HepG2 (cell line): ENCODE data around the gene C1QTNF12. TPM values are rescaled to one million over a fixed set of nuclear protein-coding genes. Genes with fewer than 3 reads are reported as not detected.

Experiments
- BCL3 ChIP-seq: sonication (generic); formaldehyde crosslinking; IDR thresholded peaks from 2 replicates; pipeline ENCODE4 v1.5.1; 2020; ENCODE audit warnings: mild to moderate bottlenecking, missing genetic modification reagents, moderate library complexity
- BCL6 ChIP-seq: IDR thresholded peaks from 2 replicates; pipeline ENCODE4 v1.6.1; 2016; ENCODE audit warnings: missing genetic modification reagents, missing compliant biosample characterization
- ELF1 ChIP-seq: sonication (generic); formaldehyde crosslinking; IDR thresholded peaks from 2 replicates; pipeline ENCODE4 v1.4.0; 2020; ENCODE audit warnings: missing genetic modification reagents
- GFI1 ChIP-seq: sonication (generic); formaldehyde crosslinking; IDR thresholded peaks from 2 replicates; pipeline ENCODE4 v1.5.0; 2020; ENCODE audit warnings: missing genetic modification reagents, mild to moderate bottlenecking, borderline replicate concordance
- GPN1 ChIP-seq: sonication (generic); formaldehyde crosslinking; IDR thresholded peaks from 2 replicates; pipeline ENCODE4 v1.5.1; 2020; ENCODE audit warnings: missing genetic modification reagents, borderline replicate concordance
- GTF2F1 ChIP-seq: fragments of 150-350 bp; IDR thresholded peaks from 2 replicates; pipeline ENCODE4 v1.6.1; 2014; ENCODE audit warnings: low read length
- HNF1A ChIP-seq, 2 experiments: sonication (generic) in 1 of 2; formaldehyde crosslinking in 1 of 2; IDR thresholded peaks; 2 replicates each; pipeline versions ENCODE4 v1.4.0 to v1.6.1; 2016 to 2020; ENCODE audit warnings: borderline replicate concordance in 1 of 2, low read depth in 1 of 2, mild to moderate bottlenecking in 1 of 2, missing genetic modification reagents in 1 of 2
- KDM5B ChIP-seq: sonication (generic); formaldehyde crosslinking; IDR thresholded peaks from 2 replicates; pipeline ENCODE4 v1.4.0; 2020; ENCODE audit warnings: missing genetic modification reagents, mild to moderate bottlenecking, borderline replicate concordance
- NPAS2 ChIP-seq: sonication (generic); formaldehyde crosslinking; IDR thresholded peaks from 2 replicates; pipeline ENCODE4 v1.8.0; 2022; ENCODE audit warnings: mild to moderate bottlenecking, missing genetic modification reagents, borderline replicate concordance
- RCOR2 ChIP-seq: IDR thresholded peaks from 2 replicates; pipeline ENCODE4 v1.6.1; 2016; ENCODE audit warnings: missing biosample characterization, missing genetic modification reagents
- RXRA ChIP-seq: sonication (generic); formaldehyde crosslinking; IDR thresholded peaks from 2 replicates; pipeline ENCODE4 v1.5.1; 2020; ENCODE audit warnings: missing genetic modification reagents
- TCF12 ChIP-seq, 2 experiments: fragments of 450-650 bp in 1 of 2; sonication (generic) in 1 of 2; formaldehyde crosslinking in 1 of 2; IDR thresholded peaks; 2 replicates each; pipeline versions ENCODE4 v1.6.1 to v1.8.0; 2017 to 2022; ENCODE audit warnings: antibody characterized with exemption in 1 of 2, mild to moderate bottlenecking in 1 of 2, missing genetic modification reagents in 1 of 2, moderate library complexity in 1 of 2
- ZFP36L2 ChIP-seq: sonication (generic); formaldehyde crosslinking; IDR thresholded peaks from 2 replicates; pipeline ENCODE4 v1.4.0; 2020; ENCODE audit warnings: missing genetic modification reagents
- ZNF230 ChIP-seq: sonication (generic); formaldehyde crosslinking; IDR thresholded peaks from 2 replicates; pipeline ENCODE4 v1.4.0; 2020; ENCODE audit warnings: mild to moderate bottlenecking, missing genetic modification reagents
- ZNF333 ChIP-seq: sonication (generic); formaldehyde crosslinking; IDR thresholded peaks from 2 replicates; pipeline ENCODE4 v1.4.0; 2020; ENCODE audit warnings: mild to moderate bottlenecking, missing genetic modification reagents, borderline replicate concordance
- ZNF337 ChIP-seq: sonication (generic); formaldehyde crosslinking; IDR thresholded peaks from 2 replicates; pipeline ENCODE4 v1.5.1; 2020; ENCODE audit warnings: missing genetic modification reagents, low read depth, mild to moderate bottlenecking, borderline replicate concordance
- ZNF552 ChIP-seq: sonication (generic); formaldehyde crosslinking; IDR thresholded peaks from 2 replicates; pipeline ENCODE4 v1.9.0; 2022; ENCODE audit warnings: missing genetic modification reagents, mild to moderate bottlenecking, borderline replicate concordance
- ZNF761 ChIP-seq: sonication (generic); formaldehyde crosslinking; conservative IDR thresholded peaks from 2 replicates; pipeline ENCODE4 v1.4.0; 2020; ENCODE audit warnings: mild to moderate bottlenecking, missing genetic modification reagents
- ZNF878 ChIP-seq: sonication (generic); formaldehyde crosslinking; IDR thresholded peaks from 2 replicates; pipeline ENCODE4 v1.8.1; 2023; ENCODE audit warnings: mild to moderate bottlenecking, missing genetic modification reagents, moderate library complexity
- polyA plus RNA-seq, 8 experiments: library from polyadenylated mRNA; depleted of rRNA in 3 of 8; stranded (reverse) in 7 of 8; unstranded in 1 of 8; fragments of >200 nt; fragmentation: Illumina TruSeq in 4 of 8; extraction: Trizol in 4 of 8; gene quantifications; 2 replicates each; pipeline versions ENCODE4 v1.2.1 to v1.2.3, GENCODE V29; 2011 to 2016; ENCODE audit warnings: low read depth in 4 of 8, missing spikeins in 1 of 8, mixed read lengths in 1 of 8; ENCODE audit not compliant: insufficient read depth in 1 of 8
- total RNA-seq, 5 experiments: library from RNA; depleted of rRNA; stranded (reverse); fragments of >200 nt; fragmentation: Illumina TruSeq; extraction: Trizol; gene quantifications; 2 replicates each; pipeline ENCODE4 v1.2.3, GENCODE V29; 2016; ENCODE audit warnings: low read depth in 1 of 5
- TF ChIP-seq, protein P1 (sequence below): sonication (generic); formaldehyde crosslinking; IDR thresholded peaks from 2 replicates; pipeline ENCODE4 v1.9.0; 2021; ENCODE audit warnings: missing genetic modification reagents, borderline replicate concordance

The C1QTNF12 gene
- total and polyA plus RNA-seq, 2 of the 13 experiments (the other 11 are each of a cell fraction or from before 2014, with no cell fraction given): 0.18 to 0.64 TPM

- TF ChIP-seq GPN1 (CRISPR knock-in tag) (no peak), ZFP36L2 (no peak), NPAS2 (CRISPR knock-in tag) (no peak), ZNF337 (CRISPR knock-in tag) (no peak), ZNF552 (no peak), HNF1A (IDR thresholded peaks at IDR 0.05; ENCODE audit: low read depth) (no peak), HNF1A (CRISPR knock-in tag; IDR thresholded peaks at IDR 0.05; ENCODE audit: borderline replicate concordance) (no peak), KDM5B (CRISPR knock-in tag) (no peak; the same call in 1 of the 2 replicates), TCF12 (IDR thresholded peaks at IDR 0.05) (no peak), TCF12 (CRISPR knock-in tag; IDR thresholded peaks at IDR 0.05) (no peak), ZNF761 (0 out of 2 replicates have a peak, but pooled peaks have one; percentile 35), ZNF878 (no peak), BCL6 (CRISPR knock-in tag) (no peak), GTF2F1 (no peak), RXRA (CRISPR knock-in tag) (no peak), ZNF333 (no peak), RCOR2 (CRISPR knock-in tag) (0 out of 2 replicates have a peak, but pooled peaks have one; percentile 52), ZNF230 (CRISPR knock-in tag) (no peak), GFI1 (CRISPR knock-in tag) (0 out of 2 replicates have a peak, but pooled peaks have one; percentile 28), BCL3 (no peak), ELF1 (CRISPR knock-in tag) (no peak)
- TF ChIP-seq, protein P1, sequence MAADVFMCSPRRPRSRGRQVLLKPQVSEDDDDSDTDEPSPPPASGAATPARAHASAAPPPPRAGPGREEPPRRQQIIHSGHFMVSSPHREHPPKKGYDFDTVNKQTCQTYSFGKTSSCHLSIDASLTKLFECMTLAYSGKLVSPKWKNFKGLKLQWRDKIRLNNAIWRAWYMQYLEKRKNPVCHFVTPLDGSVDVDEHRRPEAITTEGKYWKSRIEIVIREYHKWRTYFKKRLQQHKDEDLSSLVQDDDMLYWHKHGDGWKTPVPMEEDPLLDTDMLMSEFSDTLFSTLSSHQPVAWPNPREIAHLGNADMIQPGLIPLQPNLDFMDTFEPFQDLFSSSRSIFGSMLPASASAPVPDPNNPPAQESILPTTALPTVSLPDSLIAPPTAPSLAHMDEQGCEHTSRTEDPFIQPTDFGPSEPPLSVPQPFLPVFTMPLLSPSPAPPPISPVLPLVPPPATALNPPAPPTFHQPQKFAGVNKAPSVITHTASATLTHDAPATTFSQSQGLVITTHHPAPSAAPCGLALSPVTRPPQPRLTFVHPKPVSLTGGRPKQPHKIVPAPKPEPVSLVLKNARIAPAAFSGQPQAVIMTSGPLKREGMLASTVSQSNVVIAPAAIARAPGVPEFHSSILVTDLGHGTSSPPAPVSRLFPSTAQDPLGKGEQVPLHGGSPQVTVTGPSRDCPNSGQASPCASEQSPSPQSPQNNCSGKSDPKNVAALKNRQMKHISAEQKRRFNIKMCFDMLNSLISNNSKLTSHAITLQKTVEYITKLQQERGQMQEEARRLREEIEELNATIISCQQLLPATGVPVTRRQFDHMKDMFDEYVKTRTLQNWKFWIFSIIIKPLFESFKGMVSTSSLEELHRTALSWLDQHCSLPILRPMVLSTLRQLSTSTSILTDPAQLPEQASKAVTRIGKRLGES: no peak
These were observed 15.7 kb downstream of the C1QTNF12 start (continued) for GRCh38 chr1:1230656-1231399.
